Epithelial cell of proximal tubule (primary cell): ENCODE data around the gene TEX13D. TPM values are rescaled to one million over a fixed set of nuclear protein-coding genes. Genes with fewer than 3 reads are reported as not detected.

Source experiments
- DNase-seq: peaks from one replicate; pipeline ENCODE4 v3.0.0-alpha.2; 2011; ENCODE audit warnings: low read depth
- H3K4me3 ChIP-seq: 2 replicates; pipeline ENCODE4 v1.5.1; 2011; ENCODE audit warnings: low read depth, mild to moderate bottlenecking, low read length
- CTCF ChIP-seq: conservative IDR thresholded peaks from 2 replicates; pipeline ENCODE4 v1.5.1; 2012; ENCODE audit warnings: low read depth, mild to moderate bottlenecking, low read length
- total RNA-seq: library from RNA; depleted of rRNA; stranded (reverse); fragments of >200 nt; gene quantifications from 2 replicates; pipeline ENCODE4 v1.2.3, GENCODE V29; 2015

The TEX13D gene
- total RNA-seq, 1 donor from 2014 or later = not detected

- no peak for DNase-seq
- no peak for TF ChIP-seq CTCF
Measured at GRCh38 chrX:124348182-124348581, 15.7 kb downstream of the TEX13D start.

GRCh38 chrX:124348885-124349453 lies 16.5 kb downstream of the TEX13D start:
- DNase-seq = no peak
- no peak for TF ChIP-seq CTCF
- H3K4me3 ChIP-seq = no peak overlapping the region

More at GRCh38 chrX:124348182-124348581, 15.7 kb downstream of the TEX13D start:
- H3K4me3 ChIP-seq = no peak overlapping the region

GRCh38 chrX:124354648-124355047 lies 22.2 kb downstream of the TEX13D start:
- no peak for TF ChIP-seq CTCF
- no peak overlapping the region for H3K4me3 ChIP-seq
- no peak for DNase-seq

- TF ChIP-seq CTCF = no peak
Measured at GRCh38 chrX:124358800-124359383, 26.4 kb downstream of the TEX13D start.

GRCh38 chrX:124362072-124362471 lies 29.6 kb downstream of the TEX13D start:
- no peak for TF ChIP-seq CTCF
- no peak for DNase-seq
- H3K4me3 ChIP-seq = no peak overlapping the region

More at GRCh38 chrX:124358800-124359383, 26.4 kb downstream of the TEX13D start:
- no peak overlapping the region for H3K4me3 ChIP-seq
- no peak for DNase-seq

- H3K4me3 ChIP-seq = no peak overlapping the region
- DNase-seq = no peak
- TF ChIP-seq CTCF = no peak
Measured at GRCh38 chrX:124362761-124363160, 30.3 kb downstream of the TEX13D start.

- no peak for DNase-seq
- no peak for TF ChIP-seq CTCF
- no peak overlapping the region for H3K4me3 ChIP-seq
Measured at GRCh38 chrX:124369722-124370121, 37.3 kb downstream of the TEX13D start.
